K562 (cell line): ENCODE measurements around the gene HSD3B7. TPM values are rescaled to one million over a fixed set of nuclear protein-coding genes. Genes with fewer than 3 reads are reported as not detected.
A peak's percentile ranks its signal among the peaks of the same experiment; 100 is the strongest.

Source experiments
- ARID2 ChIP-seq: fragments of 450-650 bp; IDR thresholded peaks from 2 replicates; pipeline ENCODE4 v1.6.1; 2017; ENCODE audit warnings: antibody characterized with exemption, mild to moderate bottlenecking
- CEBPG ChIP-seq, 3 experiments: fragments of 200-800 bp in 1 of 3; sonication (Bioruptor generic) in 1 of 3; sonication (generic) in 1 of 3; formaldehyde crosslinking in 1 of 3; IDR thresholded peaks in 2 of 3; conservative IDR thresholded peaks in 1 of 3; 2 replicates each; pipeline versions ENCODE4 v1.6.1 to v1.8.0; 2016 to 2022; ENCODE audit warnings: missing compliant biosample characterization in 2 of 3, missing genetic modification characterization in 2 of 3, mild to moderate bottlenecking in 1 of 3, missing genetic modification reagents in 1 of 3
- CHAMP1 ChIP-seq: fragments of 450-650 bp; IDR thresholded peaks from 2 replicates; pipeline ENCODE4 v1.6.1; 2016; ENCODE audit warnings: mild to moderate bottlenecking
- FOXA3 ChIP-seq, 2 experiments: fragments of 450-650 bp in 1 of 2; sonication (generic) in 1 of 2; formaldehyde crosslinking; IDR thresholded peaks in 1 of 2; conservative IDR thresholded peaks in 1 of 2; 2 replicates each; pipeline versions ENCODE4 v1.4.0 to v1.8.0; 2020 to 2022; ENCODE audit warnings: mild to moderate bottlenecking in 2 of 2, missing genetic modification reagents in 1 of 2
- HEY1 ChIP-seq: fragments of 250-450 bp; sonication (Bioruptor Pico); IDR thresholded peaks from 2 replicates; pipeline ENCODE4 v1.5.0; 2020; ENCODE audit warnings: mild to moderate bottlenecking, moderate library complexity, borderline replicate concordance
- HMBOX1 ChIP-seq: sonication (generic); IDR thresholded peaks from 2 replicates; pipeline ENCODE4 v1.6.1; 2016
- ILF3 ChIP-seq: fragments of 450-650 bp; IDR thresholded peaks from 2 replicates; pipeline ENCODE4 v1.6.1; 2018; ENCODE audit warnings: antibody characterized with exemption, mild to moderate bottlenecking, moderate library complexity, borderline replicate concordance
- LCOR ChIP-seq: sonication (generic); formaldehyde crosslinking; IDR thresholded peaks from 2 replicates; pipeline ENCODE4 v1.8.0; 2022; ENCODE audit warnings: mild to moderate bottlenecking, missing genetic modification reagents
- LEF1 ChIP-seq: fragments of 450-650 bp; IDR thresholded peaks from 2 replicates; pipeline ENCODE4 v1.6.1; 2016; ENCODE audit warnings: mild to moderate bottlenecking
- POU5F1 ChIP-seq: fragments of 150-350 bp; IDR thresholded peaks from 2 replicates; pipeline ENCODE4 v1.6.1; 2014; ENCODE audit warnings: borderline replicate concordance, low read length, low read depth, mild to moderate bottlenecking; ENCODE audit not compliant: partially characterized antibody
- SETDB1 ChIP-seq: IDR thresholded peaks from one replicate; pipeline ENCODE4 v1.6.1; 2012; ENCODE audit warnings: low read length, control low read depth, inconsistent platforms
- SMAD1 ChIP-seq: fragments of 150-350 bp; IDR thresholded peaks from 2 replicates; pipeline ENCODE4 v1.6.1; 2014; ENCODE audit warnings: low read length, low read depth; ENCODE audit not compliant: partially characterized antibody
- SMARCE1 ChIP-seq: fragments of 450-650 bp; IDR thresholded peaks from 2 replicates; pipeline ENCODE4 v1.7.1; 2016; ENCODE audit warnings: mild to moderate bottlenecking
- THRA ChIP-seq: fragments of 450-650 bp; IDR thresholded peaks from 2 replicates; pipeline ENCODE4 v1.6.1; 2017; ENCODE audit warnings: mild to moderate bottlenecking, moderate library complexity
- THRAP3 ChIP-seq: fragments of 450-650 bp; IDR thresholded peaks from 2 replicates; pipeline ENCODE4 v1.6.1; 2016; ENCODE audit warnings: mild to moderate bottlenecking, inconsistent platforms, borderline replicate concordance
- TSC22D4 ChIP-seq: fragments of 450-650 bp; IDR thresholded peaks from 2 replicates; pipeline ENCODE4 v1.6.1; 2016; ENCODE audit warnings: missing genetic modification characterization, missing biosample characterization, control low read depth
- ZBTB33 ChIP-seq: sonication (generic); formaldehyde crosslinking; IDR thresholded peaks from 2 replicates; pipeline ENCODE4 v1.8.1; 2023; ENCODE audit warnings: mild to moderate bottlenecking, missing genetic modification reagents
- ZKSCAN1 ChIP-seq: fragments of 150-350 bp; IDR thresholded peaks from 2 replicates; pipeline ENCODE4 v1.6.1; 2016; ENCODE audit warnings: low read depth, low read length
- ZNF133 ChIP-seq: fragments of 250-450 bp; sonication (Bioruptor Pico); IDR thresholded peaks from 2 replicates; pipeline ENCODE4 v1.4.0; 2020; ENCODE audit warnings: mild to moderate bottlenecking
- ZNF212 ChIP-seq: fragments of 450-650 bp; formaldehyde crosslinking; IDR thresholded peaks from 2 replicates; pipeline ENCODE4 v1.4.0; 2020; ENCODE audit warnings: mild to moderate bottlenecking
- ZNF431 ChIP-seq: sonication (generic); formaldehyde crosslinking; IDR thresholded peaks from 2 replicates; pipeline ENCODE4 v1.8.0; 2022; ENCODE audit warnings: mild to moderate bottlenecking, missing genetic modification reagents
- ZNF507 ChIP-seq: conservative IDR thresholded peaks from 2 replicates; pipeline ENCODE4 v1.6.1; 2017; ENCODE audit warnings: missing genetic modification characterization, missing compliant biosample characterization
- polyA plus RNA-seq, 8 experiments: library from polyadenylated mRNA; depleted of rRNA in 4 of 8; stranded (reverse) in 5 of 8; unstranded in 3 of 8; fragments of >200 nt; fragmentation: Nextera tagmentation in 2 of 8; fragmentation: Illumina TruSeq in 1 of 8; extraction: Ambion mirVana in 2 of 8; extraction: Trizol in 1 of 8; gene quantifications; 2 replicates each; pipeline versions ENCODE4 v1.2.1 to v1.2.3, GENCODE V29; 2011 to 2014; ENCODE audit warnings: inconsistent platforms in 1 of 8, missing spikeins in 1 of 8
- total RNA-seq, 7 experiments: library from RNA; depleted of rRNA in 6 of 7; stranded (reverse); fragments of >200 nt in 6 of 7; fragmentation: Illumina TruSeq in 2 of 7; extraction: Trizol in 2 of 7; gene quantifications; 2 replicates each; pipeline versions ENCODE4 v1.2.1 to v1.2.3, GENCODE V29; 2011 to 2021; ENCODE audit warnings: low replicate concordance in 1 of 7

Gene HSD3B7
- total and polyA plus RNA-seq, 9 of the 15 experiments (the other 6 are each of a cell fraction or from before 2014, with no cell fraction given), result 5.4 to 49.1 (median 23.0) TPM

GRCh38 chr16:30956601-30957455, 28.2 kb upstream of the HSD3B7 start (continued):
- TF ChIP-seq THRAP3 (no peak), ZKSCAN1 (peak; percentile 58; the same call in 1 of the 2 replicates), CEBPG (CRISPR knock-in tag; IDR thresholded peaks at IDR 0.05) (no peak), CEBPG (tag; conservative IDR thresholded peaks at IDR 0.05 in 1 of 2, IDR thresholded peaks at IDR 0.05 in 1 of 2) (no peak; a peak in 1 of 4 replicates), FOXA3 (CRISPR knock-in tag; conservative IDR thresholded peaks at IDR 0.05 in 1 of 2, IDR thresholded peaks at IDR 0.05 in 1 of 2) (no peak), POU5F1 (no peak), SMARCE1 (no peak), ARID2 (no peak), ZBTB33 (no peak), ZNF431 (CRISPR knock-in tag) (no peak), ZNF133 (CRISPR knock-in tag) (no peak), THRA (no peak), LCOR (CRISPR knock-in tag) (no peak), SETDB1 (no peak), CHAMP1 (no peak), ZNF507 (tag) (no peak), HEY1 (CRISPR knock-in tag) (peak; percentile 50; the same call in 1 of the 2 replicates), SMAD1 (no peak), TSC22D4 (tag) (no peak), LEF1 (no peak), ZNF212 (CRISPR knock-in tag) (no peak), HMBOX1 (no peak), ILF3 (no peak)
